Measurements from ENCODE around the gene ERC2.
"Not testable (repeated sequence)": the region's sequence is repeated elsewhere in the genome, so short reads cannot be mapped to it uniquely, and the experiment has no call there.

Gene ERC2

GRCh38 chr3:56119575-56120349, 348.5 kb downstream of the ERC2 start:
- no peak for DNase-seq (ENCODE audit: low read depth)

GRCh38 chr3:56118968-56119367, 349.3 kb downstream of the ERC2 start:
- no peak for DNase-seq (ENCODE audit: low read depth)

- DNase-seq (ENCODE audit: low read depth) = no peak
Measured at GRCh38 chr3:56115698-56116097, 352.6 kb downstream of the ERC2 start.

- DNase-seq (ENCODE audit: low read depth) = no peak
Measured at GRCh38 chr3:56115199-56115598, 353.1 kb downstream of the ERC2 start.

- DNase-seq (ENCODE audit: low read depth) = no peak
Measured at GRCh38 chr3:56113908-56114307, 354.4 kb downstream of the ERC2 start.

- DNase-seq (ENCODE audit: low read depth) = no peak
Measured at GRCh38 chr3:56113231-56113630, 355.0 kb downstream of the ERC2 start.

GRCh38 chr3:56111606-56112304, 356.5 kb downstream of the ERC2 start:
- no peak for DNase-seq (ENCODE audit: low read depth)

- DNase-seq (ENCODE audit: low read depth) = no peak
Measured at GRCh38 chr3:56110886-56111285, 357.4 kb downstream of the ERC2 start.

GRCh38 chr3:56107157-56107556, 361.1 kb downstream of the ERC2 start:
- no peak for DNase-seq (ENCODE audit: low read depth)

- no peak for DNase-seq (ENCODE audit: low read depth)
Measured at GRCh38 chr3:56102032-56102431, 366.2 kb downstream of the ERC2 start.

- DNase-seq (ENCODE audit: low read depth) = no peak
Measured at GRCh38 chr3:56101576-56101975, 366.7 kb downstream of the ERC2 start.

GRCh38 chr3:56096999-56097398, 371.3 kb downstream of the ERC2 start:
- DNase-seq (ENCODE audit: low read depth) = no peak

- DNase-seq (ENCODE audit: low read depth) = no peak
Measured at GRCh38 chr3:56094170-56094569, 374.1 kb downstream of the ERC2 start.

- no peak for DNase-seq (ENCODE audit: low read depth)
Measured at GRCh38 chr3:56089739-56090138, 378.5 kb downstream of the ERC2 start.

- DNase-seq (ENCODE audit: low read depth) = no peak
Measured at GRCh38 chr3:56087451-56088053, 380.7 kb downstream of the ERC2 start.

GRCh38 chr3:56086355-56086754, 381.9 kb downstream of the ERC2 start:
- DNase-seq (ENCODE audit: low read depth) = no peak

GRCh38 chr3:56081246-56081645, 387.0 kb downstream of the ERC2 start:
- no peak for DNase-seq (ENCODE audit: low read depth)

GRCh38 chr3:56076746-56077145, 391.5 kb downstream of the ERC2 start:
- DNase-seq (ENCODE audit: low read depth) = no peak

- no peak for DNase-seq (ENCODE audit: low read depth)
Measured at GRCh38 chr3:56075089-56075488, 393.2 kb downstream of the ERC2 start.

GRCh38 chr3:56069766-56070165, 398.5 kb downstream of the ERC2 start:
- DNase-seq (ENCODE audit: low read depth) = no peak

- not testable (repeated sequence) for DNase-seq (ENCODE audit: low read depth)
Measured at GRCh38 chr3:56066405-56066804, 401.9 kb downstream of the ERC2 start.

- DNase-seq (ENCODE audit: low read depth) = no peak
Measured at GRCh38 chr3:56064684-56065083, 403.6 kb downstream of the ERC2 start.

GRCh38 chr3:56061279-56061626, 407.0 kb downstream of the ERC2 start:
- DNase-seq (ENCODE audit: low read depth) = no peak
